Caco-2 (cell line): ENCODE results near the gene SIGMAR1. TPM values are rescaled to one million over a fixed set of nuclear protein-coding genes. Genes with fewer than 3 reads are reported as not detected.

Source experiments
- BruUV-seq: library from RNA; stranded (reverse); fragments of 400-500 nt; replicated peaks from 2 replicates; lab custom pipeline; 2021; lab: Mats Ljungman, UMichigan
- CTCF ChIA-PET: fragments of 300-600 bp; sonication (Branson Sonifier 250); formaldehyde crosslinking; loops from one replicate; lab custom pipeline; 2022; ENCODE audit warnings: antibody characterized with exemption; lab: Charles Lee
- POLR2A ChIA-PET: fragments of 300-600 bp; sonication (Branson Sonifier 250); formaldehyde crosslinking; loops from one replicate; lab custom pipeline; 2022; ENCODE audit warnings: antibody characterized with exemption; lab: Charles Lee
- DNase-seq, 2 experiments: peaks; one replicate each; pipeline versions ENCODE4 v3.0.0 to v3.0.0-alpha.2; 2020 to 2022
- H3K27me3 ChIP-seq: replicated peaks from 2 replicates; pipeline ENCODE4 v1.6.0; 2011; ENCODE audit warnings: low read length; ENCODE audit not compliant: control insufficient read depth, insufficient read depth
- H3K36me3 ChIP-seq: 2 replicates; pipeline ENCODE4 v1.5.1; 2011; ENCODE audit warnings: low read length; ENCODE audit not compliant: control insufficient read depth, insufficient read depth
- H3K4me1 ChIP-seq: fragments of 250-450 bp; sonication (Bioruptor Pico); 2 replicates; pipeline ENCODE4 v1.5.1; 2020; ENCODE audit warnings: mild to moderate bottlenecking
- H3K4me3 ChIP-seq: 2 replicates; pipeline ENCODE4 v1.5.1; 2011; ENCODE audit warnings: low read depth, mild to moderate bottlenecking, control low read depth, low read length
- H3K9me3 ChIP-seq: fragments of 250-450 bp; sonication (Bioruptor Pico); 2 replicates; pipeline ENCODE4 v1.5.1; 2020; ENCODE audit warnings: mild to moderate bottlenecking, moderate library complexity
- H3K27ac Mint-ChIP-seq: one replicate; pipeline ENCODE4 v1.8.0; 2022; ENCODE audit warnings: mixed read lengths; ENCODE audit not compliant: unreplicated experiment
- H3K27me3 Mint-ChIP-seq: one replicate; pipeline ENCODE4 v1.8.0; 2022; ENCODE audit warnings: mixed read lengths; ENCODE audit not compliant: insufficient read depth, unreplicated experiment
- H3K36me3 Mint-ChIP-seq: one replicate; pipeline ENCODE4 v1.8.0; 2022; ENCODE audit warnings: mild to moderate bottlenecking, mixed read lengths; ENCODE audit not compliant: insufficient read depth, unreplicated experiment
- H3K4me1 Mint-ChIP-seq: one replicate; pipeline ENCODE4 v1.8.0; 2022; ENCODE audit warnings: low read depth, mixed read lengths; ENCODE audit not compliant: unreplicated experiment
- H3K4me3 Mint-ChIP-seq: one replicate; pipeline ENCODE4 v1.8.0; 2022; ENCODE audit warnings: mild to moderate bottlenecking, moderate library complexity, mixed read lengths; ENCODE audit not compliant: unreplicated experiment
- H3K9me3 Mint-ChIP-seq: one replicate; pipeline ENCODE4 v1.8.0; 2022; ENCODE audit warnings: mixed read lengths; ENCODE audit not compliant: unreplicated experiment
- CTCF ChIP-seq, 2 experiments: fragments of 200-600 bp in 1 of 2; IDR thresholded peaks; 1 replicate in 1 of 2; 2 replicates in 1 of 2; pipeline versions ENCODE4 v1.5.1 to v1.8.0; 2011 to 2022; ENCODE audit warnings: antibody characterized with exemption in 1 of 2, control low read depth in 1 of 2, inconsistent platforms in 1 of 2, low read depth in 1 of 2, low read length in 1 of 2, mild to moderate bottlenecking in 1 of 2, moderate library complexity in 1 of 2; ENCODE audit not compliant: insufficient read depth in 1 of 2, severe bottlenecking in 1 of 2, unreplicated experiment in 1 of 2
- intact Hi-C: fragments of 100-400 bp; cut with micrococcal nuclease; formaldehyde crosslinking; loops from one replicate; pipeline ENCODE4 v1.10.0; 2022; ENCODE audit not compliant: unreplicated experiment
- total RNA-seq: library from RNA; stranded (reverse); gene quantifications from 2 replicates; pipeline ENCODE4 v1.2.3, GENCODE V29; 2022

The SIGMAR1 gene
- total RNA-seq, 1 experiment from 2014 or later = 102 TPM

- Mint-ChIP-seq H3K9me3 (no peaks in the 10 kb centered on the region), H3K27ac (no peak overlapping the region), H3K36me3 (peaks cover 14% of the 10 kb centered on the region), H3K4me1 (peaks cover 8% of the 10 kb centered on the region), H3K4me3 (no peak overlapping the region), H3K27me3 (no peaks in the 10 kb centered on the region)
- BruUV-seq = no TSS peak
- Histone ChIP-seq H3K9me3 (no peaks in the 10 kb centered on the region), H3K27me3 (no peaks in the 10 kb centered on the region), H3K4me3 (no peak overlapping the region), H3K4me1 (0 out of 2 replicates have a peak, but pooled peaks cover 4% of the 10 kb centered on the region), H3K36me3 (peaks cover 2% of the 10 kb centered on the region; the same call in 1 of the 2 replicates)
- ChIA-PET POLR2A (no interaction called here), CTCF (interaction anchor here (1.0 to 1.8 kb wide), 3 partner anchors 11 to 22 kb away, joined by 3 to 5 read pairs (median 4); no protein-coding TSS in a partner anchor)
- no peak for TF ChIP-seq CTCF (IDR thresholded peaks at IDR 0.05; ENCODE audit: insufficient read depth in 1 of 2, low read depth in 1 of 2, low read length in 1 of 2, severe bottlenecking in 1 of 2, unreplicated experiment in 1 of 2)
- intact Hi-C loops = no loop called here
- no peak for DNase-seq
Observed at GRCh38 chr9:34615132-34615531, 22.5 kb downstream of the SIGMAR1 start.

- intact Hi-C loops = loop anchor here (1.0 to 5.0 kb wide), 3 partner anchors 7 to 89 kb away; partner anchors contain the start of gene DCTN3
- H3K27me3 ChIP-seq = no peaks in the 10 kb centered on the region
- Mint-ChIP-seq H3K9me3 (no peaks in the 10 kb centered on the region), H3K36me3 (peaks cover 14% of the 10 kb centered on the region), H3K4me3 (peak overlapping the region; percentile 86), H3K4me1 (no peaks in the 10 kb centered on the region), H3K27me3 (no peaks in the 10 kb centered on the region), H3K27ac (peak overlapping the region; percentile 91)
- peaks cover 2% of the 10 kb centered on the region; the same call in 1 of the 2 replicates for H3K36me3 ChIP-seq
- no TSS peak for BruUV-seq
- H3K9me3 ChIP-seq = no peaks in the 10 kb centered on the region
- ChIA-PET CTCF (interaction anchor here (2.4 kb wide), 1 partner anchor 21 kb away, joined by 8 read pairs; no protein-coding TSS in a partner anchor), POLR2A (no interaction called here)
- peak; percentile 72 to 87 for TF ChIP-seq CTCF (IDR thresholded peaks at IDR 0.05; ENCODE audit: insufficient read depth in 1 of 2, low read depth in 1 of 2, low read length in 1 of 2, severe bottlenecking in 1 of 2, unreplicated experiment in 1 of 2)
- H3K4me3 ChIP-seq = peak overlapping the region; percentile 92
- DNase-seq = peak; percentile 80 to 84
- no peaks in the 10 kb centered on the region for H3K4me1 ChIP-seq
Observed at GRCh38 chr9:34612788-34613390, 24.7 kb downstream of the SIGMAR1 start.

GRCh38 chr9:34611811-34612787 is 25.5 kb downstream of the SIGMAR1 start, which contains the start of gene RPP25L:
Gene RPP25L, minus strand, starts transcription at chr9:34612097. Its CDS starts 801 bp downstream, at chr9:34611296.
- Histone ChIP-seq H3K4me1 (peaks cover 7% of the 10 kb centered on the region; the same call in 1 of the 2 replicates), H3K36me3 (peaks cover 2% of the 10 kb centered on the region; the same call in 1 of the 2 replicates), H3K9me3 (no peaks in the 10 kb centered on the region), H3K27me3 (no peaks in the 10 kb centered on the region), H3K4me3 (peak within 1 kb of the TSS; percentile 92)
- DNase-seq = peak; percentile 81 to 90
- CTCF ChIA-PET = interaction anchor here (1.0 to 2.4 kb wide), 2 partner anchors 22 to 34 kb away, joined by 3 to 8 read pairs; partner anchors contain the start of gene GALT
- intact Hi-C loops = loop anchor here (1.0 to 5.0 kb wide), 3 partner anchors 8 to 90 kb away; partner anchors contain the start of gene DCTN3
- Mint-ChIP-seq H3K27ac (peak within 1 kb of the TSS; percentile 91), H3K36me3 (peaks cover 14% of the 10 kb centered on the region), H3K4me1 (no peaks in the 10 kb centered on the region), H3K4me3 (peak within 1 kb of the TSS; percentile 86), H3K9me3 (no peaks in the 10 kb centered on the region), H3K27me3 (no peaks in the 10 kb centered on the region)
- POLR2A ChIA-PET = no interaction called here
- no peak for TF ChIP-seq CTCF (IDR thresholded peaks at IDR 0.05; ENCODE audit: insufficient read depth in 1 of 2, low read depth in 1 of 2, low read length in 1 of 2, severe bottlenecking in 1 of 2, unreplicated experiment in 1 of 2)
- TSS peak; percentile 80 for BruUV-seq
